Liver (tissue), 3 donors: Measurements from ENCODE around the gene ADCY4.

Experiments used
- FOXA2 ChIP-seq: IDR thresholded peaks from 2 replicates; pipeline ENCODE4 v1.6.1; 2016; ENCODE audit warnings: antibody characterized with exemption
- GABPA ChIP-seq, 2 donors: IDR thresholded peaks in 1 of 2; conservative IDR thresholded peaks in 1 of 2; 2 replicates each; pipeline ENCODE4 v1.6.1; 2016; ENCODE audit warnings: antibody characterized with exemption in 2 of 2, mild to moderate bottlenecking in 1 of 2, moderate library complexity in 1 of 2
- JUND ChIP-seq, 2 donors: IDR thresholded peaks; 2 replicates each; pipeline ENCODE4 v1.6.1; 2016; ENCODE audit warnings: antibody characterized with exemption in 2 of 2
- RAD21 ChIP-seq, 2 donors: IDR thresholded peaks; 2 replicates each; pipeline ENCODE4 v1.6.1; 2016; ENCODE audit warnings: antibody characterized with exemption in 2 of 2, mild to moderate bottlenecking in 2 of 2
- REST ChIP-seq: IDR thresholded peaks from 2 replicates; pipeline ENCODE4 v1.6.1; 2016; ENCODE audit warnings: antibody characterized with exemption, mild to moderate bottlenecking
- RXRA ChIP-seq, 2 donors: IDR thresholded peaks; 2 replicates each; pipeline ENCODE4 v1.6.1; 2017 to 2018; ENCODE audit warnings: antibody characterized with exemption in 2 of 2, mild to moderate bottlenecking in 1 of 2
- SP1 ChIP-seq: IDR thresholded peaks from 2 replicates; pipeline ENCODE4 v1.6.1; 2018; ENCODE audit warnings: antibody characterized with exemption, mild to moderate bottlenecking
- TAF1 ChIP-seq: conservative IDR thresholded peaks from 2 replicates; pipeline ENCODE4 v1.6.1; 2016; ENCODE audit warnings: antibody characterized with exemption, mild to moderate bottlenecking
- YY1 ChIP-seq: IDR thresholded peaks from 2 replicates; pipeline ENCODE4 v1.6.1; 2016; ENCODE audit warnings: antibody characterized with exemption, mild to moderate bottlenecking
- TF ChIP-seq, protein P1 (sequence below): fragments of 150-350 bp; IDR thresholded peaks from 2 replicates; pipeline ENCODE4 v1.5.1; 2017; ENCODE audit warnings: improper control_type of control experiment, low read depth, low read length; ENCODE audit not compliant: missing input control
- TF ChIP-seq, protein P2 (sequence below): IDR thresholded peaks from 2 replicates; pipeline ENCODE4 v1.6.1; 2016; ENCODE audit warnings: antibody characterized with exemption
- TF ChIP-seq, protein P3 (sequence below): IDR thresholded peaks from 2 replicates; pipeline ENCODE4 v1.6.1; 2016; ENCODE audit warnings: antibody characterized with exemption
- TF ChIP-seq, protein P4 (sequence below): IDR thresholded peaks from 2 replicates; pipeline ENCODE4 v1.6.1; 2016; ENCODE audit warnings: antibody characterized with exemption
- donor health status: healthy.
- donor health status: healthy.

- TF ChIP-seq, protein P1, sequence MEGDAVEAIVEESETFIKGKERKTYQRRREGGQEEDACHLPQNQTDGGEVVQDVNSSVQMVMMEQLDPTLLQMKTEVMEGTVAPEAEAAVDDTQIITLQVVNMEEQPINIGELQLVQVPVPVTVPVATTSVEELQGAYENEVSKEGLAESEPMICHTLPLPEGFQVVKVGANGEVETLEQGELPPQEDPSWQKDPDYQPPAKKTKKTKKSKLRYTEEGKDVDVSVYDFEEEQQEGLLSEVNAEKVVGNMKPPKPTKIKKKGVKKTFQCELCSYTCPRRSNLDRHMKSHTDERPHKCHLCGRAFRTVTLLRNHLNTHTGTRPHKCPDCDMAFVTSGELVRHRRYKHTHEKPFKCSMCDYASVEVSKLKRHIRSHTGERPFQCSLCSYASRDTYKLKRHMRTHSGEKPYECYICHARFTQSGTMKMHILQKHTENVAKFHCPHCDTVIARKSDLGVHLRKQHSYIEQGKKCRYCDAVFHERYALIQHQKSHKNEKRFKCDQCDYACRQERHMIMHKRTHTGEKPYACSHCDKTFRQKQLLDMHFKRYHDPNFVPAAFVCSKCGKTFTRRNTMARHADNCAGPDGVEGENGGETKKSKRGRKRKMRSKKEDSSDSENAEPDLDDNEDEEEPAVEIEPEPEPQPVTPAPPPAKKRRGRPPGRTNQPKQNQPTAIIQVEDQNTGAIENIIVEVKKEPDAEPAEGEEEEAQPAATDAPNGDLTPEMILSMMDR, result no peak
- TF ChIP-seq FOXA2 (no peak), RXRA (IDR thresholded peaks at IDR 0.05) (no peak), SP1 (no peak), REST (no peak), GABPA (IDR thresholded peaks at IDR 0.05 in 1 of 2, conservative IDR thresholded peaks at IDR 0.05 in 1 of 2) (no peak), TAF1 (no peak), JUND (IDR thresholded peaks at IDR 0.05) (no peak), RAD21 (IDR thresholded peaks at IDR 0.05) (no peak), YY1 (no peak)
- TF ChIP-seq, protein P2, sequence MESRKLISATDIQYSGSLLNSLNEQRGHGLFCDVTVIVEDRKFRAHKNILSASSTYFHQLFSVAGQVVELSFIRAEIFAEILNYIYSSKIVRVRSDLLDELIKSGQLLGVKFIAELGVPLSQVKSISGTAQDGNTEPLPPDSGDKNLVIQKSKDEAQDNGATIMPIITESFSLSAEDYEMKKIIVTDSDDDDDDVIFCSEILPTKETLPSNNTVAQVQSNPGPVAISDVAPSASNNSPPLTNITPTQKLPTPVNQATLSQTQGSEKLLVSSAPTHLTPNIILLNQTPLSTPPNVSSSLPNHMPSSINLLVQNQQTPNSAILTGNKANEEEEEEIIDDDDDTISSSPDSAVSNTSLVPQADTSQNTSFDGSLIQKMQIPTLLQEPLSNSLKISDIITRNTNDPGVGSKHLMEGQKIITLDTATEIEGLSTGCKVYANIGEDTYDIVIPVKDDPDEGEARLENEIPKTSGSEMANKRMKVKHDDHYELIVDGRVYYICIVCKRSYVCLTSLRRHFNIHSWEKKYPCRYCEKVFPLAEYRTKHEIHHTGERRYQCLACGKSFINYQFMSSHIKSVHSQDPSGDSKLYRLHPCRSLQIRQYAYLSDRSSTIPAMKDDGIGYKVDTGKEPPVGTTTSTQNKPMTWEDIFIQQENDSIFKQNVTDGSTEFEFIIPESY, result no peak
- TF ChIP-seq, protein P3, sequence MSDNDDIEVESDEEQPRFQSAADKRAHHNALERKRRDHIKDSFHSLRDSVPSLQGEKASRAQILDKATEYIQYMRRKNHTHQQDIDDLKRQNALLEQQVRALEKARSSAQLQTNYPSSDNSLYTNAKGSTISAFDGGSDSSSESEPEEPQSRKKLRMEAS, result no peak
- TF ChIP-seq, protein P4, sequence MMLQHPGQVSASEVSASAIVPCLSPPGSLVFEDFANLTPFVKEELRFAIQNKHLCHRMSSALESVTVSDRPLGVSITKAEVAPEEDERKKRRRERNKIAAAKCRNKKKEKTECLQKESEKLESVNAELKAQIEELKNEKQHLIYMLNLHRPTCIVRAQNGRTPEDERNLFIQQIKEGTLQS, result no peak
These were observed 28.5 kb upstream of the ADCY4 start for GRCh38 chr14:24363401-24363800.
